ENCODE results near the gene DNAJB14.
"Not testable (repeated sequence)": the region's sequence is repeated elsewhere in the genome, so short reads cannot be mapped to it uniquely, and the experiment has no call there.

Gene DNAJB14

GRCh38 chr4:99946356-99947189 lies at the start of gene DNAJB14:
TSS of gene DNAJB14 (minus strand) at chr4:99946618. CDS start at chr4:99946571, 47 bp downstream.
- peak; percentile 91 for DNase-seq

GRCh38 chr4:99991741-99992140 lies 45.3 kb upstream of the DNAJB14 start:
- DNase-seq: no peak

GRCh38 chr4:99987681-99988080 lies 41.3 kb upstream of the DNAJB14 start:
- no peak for DNase-seq

DNA sequence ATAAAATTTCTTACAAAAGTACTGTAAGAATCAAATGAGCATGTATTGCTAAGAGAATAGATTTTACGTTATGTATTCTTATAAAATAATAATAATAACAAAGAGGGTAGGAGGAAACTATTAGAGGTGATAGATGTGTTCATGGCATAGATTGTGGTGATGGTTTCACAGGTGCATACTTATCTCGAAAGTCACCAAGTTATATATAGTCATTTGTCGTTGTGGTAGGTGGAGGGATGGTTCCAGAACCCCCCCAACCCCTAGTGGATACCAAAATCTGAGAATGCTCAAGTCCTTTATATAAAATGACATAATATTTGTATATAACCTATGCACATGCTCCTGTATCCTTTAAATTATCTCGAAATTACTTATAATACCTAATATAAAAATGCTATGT lies 40.4 kb upstream of the DNAJB14 start:
- no peak for DNase-seq

DNA sequence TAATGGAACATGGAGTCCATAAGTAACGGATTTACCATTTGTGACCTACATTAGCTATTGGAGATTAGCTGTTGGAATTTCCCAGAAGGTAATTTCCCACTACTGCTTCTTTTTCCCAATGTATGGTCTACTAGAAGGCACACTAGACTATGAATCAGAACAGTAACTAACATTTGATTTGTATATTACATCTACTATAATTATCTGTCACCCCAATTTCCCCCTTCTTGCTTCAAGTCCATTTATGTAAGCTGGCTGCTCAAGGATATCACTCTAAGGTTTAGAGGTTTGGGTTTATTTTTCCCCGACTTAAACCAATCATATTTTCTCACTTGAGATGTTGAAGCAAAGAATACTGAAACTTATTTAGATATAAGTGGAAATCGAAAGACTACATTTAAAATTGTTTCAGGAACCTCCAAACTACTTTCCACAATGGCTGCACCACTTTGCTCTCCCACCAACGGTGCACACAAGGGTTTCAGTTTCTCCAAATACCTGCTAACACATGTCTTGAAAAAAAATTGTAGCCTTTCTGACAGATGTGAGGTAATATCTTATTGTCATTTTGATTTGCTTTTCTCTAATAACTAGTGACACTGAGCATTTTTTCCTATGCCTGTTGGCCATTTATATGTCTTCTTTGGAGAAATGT lies 37.0 kb upstream of the DNAJB14 start:
- DNase-seq: no peak

- no peak for DNase-seq
Observed at GRCh38 chr4:99979872-99980271, 33.5 kb upstream of the DNAJB14 start.

DNA sequence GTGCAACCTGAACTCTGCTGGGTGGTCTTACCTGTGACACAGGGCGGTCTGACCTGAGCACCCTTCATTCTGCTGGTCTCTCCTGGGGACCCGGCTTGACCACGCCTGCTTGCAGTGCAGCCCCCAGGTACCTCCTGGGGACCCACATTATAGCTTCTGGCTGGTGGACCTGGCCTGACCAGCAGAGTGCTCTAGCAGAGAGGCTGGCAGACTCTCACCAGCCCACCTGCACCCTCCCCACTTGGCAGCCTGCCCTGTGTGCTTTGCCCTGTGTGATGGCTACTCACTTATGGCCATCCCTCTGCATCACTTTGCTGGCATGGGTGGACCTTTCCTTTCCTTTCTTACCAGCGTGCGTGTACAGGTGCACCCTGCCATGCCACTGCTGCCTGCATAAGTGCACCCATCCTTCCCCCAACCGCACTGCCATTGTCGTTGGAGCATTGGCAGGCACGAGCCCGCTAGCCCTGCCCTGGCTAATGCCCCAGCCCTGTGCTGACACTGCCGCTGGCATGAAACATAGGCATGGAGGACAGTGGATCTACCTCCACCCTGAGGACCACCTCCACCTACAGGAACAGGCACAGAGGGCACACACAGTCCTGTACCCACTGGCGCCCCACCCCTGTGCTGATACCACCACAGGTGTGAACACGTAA lies 25.2 kb upstream of the DNAJB14 start:
- no peak for DNase-seq

- DNase-seq: no peak
Observed at GRCh38 chr4:99968330-99968729, 21.9 kb upstream of the DNAJB14 start.

DNA sequence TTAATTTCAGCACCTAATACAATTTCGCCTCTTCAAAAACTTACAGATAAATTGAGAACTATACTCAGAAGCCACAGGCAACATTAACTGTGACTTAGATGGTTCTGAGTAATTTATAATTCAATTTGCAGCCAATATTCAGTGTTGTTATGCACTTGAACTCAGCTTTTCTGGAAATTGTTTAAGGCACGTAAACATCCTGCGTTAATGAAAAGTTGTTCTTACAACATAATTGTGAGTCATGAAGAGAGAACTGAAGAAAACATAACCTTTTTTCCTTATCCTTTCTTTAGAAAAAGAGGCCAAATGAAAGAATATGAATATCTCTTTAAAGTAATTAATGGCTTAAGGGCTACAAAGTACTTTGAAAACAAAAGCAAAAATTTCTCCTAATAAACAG lies 20.3 kb upstream of the DNAJB14 start:
- no peak for DNase-seq

DNA sequence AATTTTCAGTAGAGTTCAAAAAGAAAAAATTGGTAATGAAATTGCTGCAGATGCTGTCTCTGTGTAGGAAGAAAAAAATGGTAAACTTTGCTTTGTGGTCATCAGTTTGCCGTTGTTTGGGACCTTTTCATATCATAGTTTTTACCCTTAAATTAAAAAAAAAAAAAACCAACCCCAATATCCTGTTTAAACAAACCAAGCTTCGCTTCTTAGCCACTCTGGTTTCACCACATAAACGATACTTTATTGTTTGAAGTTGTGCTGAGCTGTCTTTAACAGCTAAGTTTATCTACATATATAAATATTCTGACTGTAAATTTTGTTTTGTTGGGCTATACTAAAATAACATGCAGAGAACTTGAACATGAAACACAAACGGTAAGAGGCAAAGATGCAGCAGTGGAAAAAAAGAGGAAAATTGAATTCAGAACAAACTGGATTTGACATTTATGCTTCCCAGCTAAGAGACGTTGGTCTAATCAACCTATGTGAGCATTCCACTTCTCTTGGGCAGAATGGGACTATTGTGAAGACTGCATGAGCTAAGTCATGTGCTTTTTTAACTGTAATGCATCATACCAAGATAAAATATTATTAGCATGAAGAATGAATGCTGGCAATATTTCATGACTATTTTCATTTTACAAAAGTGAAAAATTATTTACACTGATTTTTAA lies 19.4 kb upstream of the DNAJB14 start:
- DNase-seq: no peak

GRCh38 chr4:99965173-99965572 lies 18.8 kb upstream of the DNAJB14 start:
- no peak for DNase-seq

GRCh38 chr4:99961711-99962110 lies 15.3 kb upstream of the DNAJB14 start:
- no peak for DNase-seq

DNA sequence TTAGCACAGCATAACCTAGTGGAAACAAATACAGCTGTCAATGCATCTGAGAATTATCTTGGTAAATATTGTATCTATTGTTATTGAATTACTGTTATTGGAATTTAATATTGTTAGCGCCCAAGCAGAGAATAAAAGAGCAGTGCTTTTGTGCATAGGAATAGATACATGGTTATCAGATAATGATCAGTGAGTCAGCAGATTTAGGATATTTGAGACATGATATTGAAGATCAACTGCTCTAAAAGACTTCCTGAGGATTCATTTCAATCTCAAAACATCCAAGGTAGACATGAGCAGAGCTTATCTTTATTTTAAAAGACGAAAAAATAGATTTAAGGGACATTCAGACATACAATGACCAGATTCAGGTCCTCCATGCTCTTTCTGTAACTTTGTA lies 14.2 kb upstream of the DNAJB14 start:
- no peak for DNase-seq

DNA sequence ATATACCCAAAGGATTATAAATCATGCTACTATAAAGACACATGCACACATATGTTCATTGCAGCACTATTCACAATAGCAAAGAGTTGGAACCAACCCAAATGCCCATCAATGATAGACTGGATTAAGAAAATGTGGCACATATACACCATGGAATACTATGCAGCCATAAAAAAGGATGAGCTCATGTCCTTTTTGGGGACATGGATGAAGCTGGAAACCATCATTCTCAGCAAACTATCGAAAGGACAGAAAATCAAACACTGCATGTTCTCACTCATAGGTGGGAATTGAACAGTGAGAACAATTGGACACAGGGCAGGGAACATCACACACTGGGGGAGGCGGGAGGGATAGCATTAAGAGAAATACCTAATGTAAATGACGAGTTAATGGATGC lies 11.8 kb upstream of the DNAJB14 start:
- not testable (repeated sequence) for DNase-seq

GRCh38 chr4:99950913-99951254 lies 4.5 kb upstream of the DNAJB14 start:
- no peak for DNase-seq

- peak; percentile 99 for DNase-seq
Observed at GRCh38 chr4:99949999-99950912, 3.8 kb upstream of the DNAJB14 start, which contains the start of gene H2AZ1. TSS of gene H2AZ1 (minus strand) at chr4:99950275. CDS start at chr4:99950170, 105 bp downstream.

DNA sequence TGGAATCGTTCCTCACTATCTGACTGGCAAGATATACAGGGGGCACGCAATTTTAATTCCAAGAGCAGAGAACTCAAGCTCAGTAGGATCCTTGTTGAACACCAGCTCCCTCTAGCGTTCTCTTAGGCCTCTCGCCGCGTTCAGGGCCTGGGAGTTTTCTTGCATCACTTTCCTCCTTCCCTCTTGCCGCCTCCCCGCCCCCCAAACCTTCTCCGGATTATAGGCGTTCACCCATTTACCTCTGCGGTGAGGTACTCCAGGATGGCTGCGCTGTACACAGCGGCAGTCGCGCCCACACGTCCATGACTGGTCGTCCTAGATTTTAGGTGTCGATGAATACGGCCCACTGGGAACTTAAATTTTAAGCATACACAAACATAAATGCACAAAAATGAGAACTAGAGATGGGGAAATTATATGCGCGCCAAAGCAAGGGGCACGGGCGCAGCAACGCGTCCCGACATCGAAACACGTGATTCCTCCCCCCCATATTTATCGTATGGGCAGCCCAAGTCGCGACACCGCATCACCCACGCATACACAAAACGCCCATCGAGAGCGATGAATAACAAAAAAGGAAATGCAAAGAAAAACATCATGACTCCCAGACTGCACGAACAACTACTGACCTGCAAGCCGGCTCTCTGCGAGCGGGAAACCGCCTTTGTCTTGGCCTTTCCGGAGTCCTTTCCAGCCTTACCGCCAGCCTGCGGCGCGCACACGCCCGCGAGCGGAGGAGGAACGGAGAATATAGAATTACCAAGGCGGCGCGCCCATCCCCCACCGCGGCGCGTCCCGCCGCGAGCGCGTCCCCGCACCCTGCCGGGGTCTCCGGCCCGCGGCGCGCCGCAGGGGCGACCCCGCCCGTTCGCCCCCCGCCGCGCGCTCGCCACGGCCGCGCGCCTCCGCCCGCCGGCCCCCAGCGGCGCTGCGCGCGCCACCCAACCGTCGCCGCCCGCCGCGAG lies 2.9 kb upstream of the DNAJB14 start:
- DNase-seq: peak; percentile 95

DNA sequence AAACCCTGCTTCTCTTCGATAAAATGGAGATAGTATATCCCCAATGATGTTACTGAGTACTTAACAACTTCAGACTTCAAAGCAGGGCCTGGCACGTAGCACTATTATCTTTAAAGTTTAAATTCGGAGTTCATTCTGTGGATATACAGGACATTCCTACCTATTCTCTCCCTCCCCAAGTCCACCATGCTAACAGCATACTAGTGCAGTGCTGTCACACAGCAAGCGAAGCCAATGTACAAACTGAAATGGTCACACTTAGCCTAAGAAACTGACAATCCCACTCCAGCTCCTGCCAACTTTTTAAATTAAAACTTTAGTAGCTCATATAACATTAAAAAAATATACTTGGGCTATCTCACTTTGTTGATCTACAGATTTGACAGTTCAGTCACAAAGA lies 1.2 kb upstream of the DNAJB14 start:
- DNase-seq: peak; percentile 8

DNA sequence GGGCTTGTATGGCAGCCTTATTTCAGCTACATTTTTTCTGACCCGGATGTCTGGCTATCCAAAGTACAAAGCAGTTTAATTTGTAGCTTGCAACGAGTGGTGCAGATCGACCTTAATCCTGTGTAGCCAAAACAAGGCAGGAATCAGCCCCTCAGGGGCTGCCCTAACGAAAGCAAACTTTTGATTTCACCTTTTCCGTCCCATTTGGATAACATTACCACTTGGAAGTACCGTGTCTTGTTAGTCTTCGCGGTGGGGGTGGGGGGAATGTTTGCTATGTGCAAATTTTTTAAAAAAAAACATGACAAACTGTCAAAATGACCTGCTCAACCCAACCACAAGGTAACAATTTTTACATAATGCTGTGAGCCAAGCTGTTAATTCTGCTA lies 766 bp upstream of the DNAJB14 start:
- DNase-seq: no peak

DNA sequence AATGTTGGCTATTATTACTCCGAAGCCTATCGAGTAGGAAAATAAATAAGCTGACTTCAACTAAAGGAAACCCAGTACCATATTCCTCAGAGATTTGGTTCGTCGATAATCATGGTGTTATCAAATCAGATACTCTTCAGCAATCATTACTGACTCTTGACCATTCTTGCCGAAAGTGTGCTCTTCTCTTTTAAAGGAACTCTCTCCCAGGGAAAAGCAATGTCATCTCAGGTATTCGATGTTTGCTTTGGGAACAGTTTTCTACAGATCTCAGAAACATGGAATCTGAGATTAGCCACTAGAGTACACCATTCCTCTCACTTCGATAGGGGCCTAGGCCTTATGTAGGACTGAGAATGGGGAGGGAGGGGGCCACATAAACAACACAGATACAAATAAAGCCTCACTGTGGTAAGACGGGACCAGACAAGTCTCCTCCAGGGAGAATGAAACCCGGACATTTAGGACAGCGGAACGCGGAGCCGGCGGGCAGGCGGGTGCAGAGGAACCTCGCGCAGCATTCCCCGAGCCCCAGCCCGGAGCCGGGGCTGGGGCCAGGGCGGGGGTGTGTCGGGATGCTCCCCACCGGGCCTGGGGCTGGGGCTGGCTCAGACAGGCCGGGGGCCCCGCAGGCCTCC lies 581 bp downstream of the DNAJB14 start:
- DNase-seq: no peak
